Spinal cord (tissue), 10 donors: ENCODE data around the gene DNAJC1. TPM values are rescaled to one million over a fixed set of nuclear protein-coding genes. Genes with fewer than 3 reads are reported as not detected.
"Not testable (repeated sequence)": the region's sequence is repeated elsewhere in the genome, so short reads cannot be mapped to it uniquely, and the experiment has no call there.

Experiments used
- DNase-seq, 6 donors: peaks; one replicate each; pipeline versions ENCODE4 v3.0.0 to v3.0.0-alpha.2; 2013 to 2015; ENCODE audit warnings: low spot score in 6 of 6, low read depth in 4 of 6
- H3K27ac ChIP-seq: one replicate; pipeline ENCODE4 v1.5.1; 2013; ENCODE audit warnings: low read depth, low read length, control low read depth
- H3K27me3 ChIP-seq: one replicate; pipeline ENCODE4 v1.6.1; 2013; ENCODE audit warnings: low read length; ENCODE audit not compliant: control insufficient read depth, insufficient read depth
- H3K36me3 ChIP-seq: one replicate; pipeline ENCODE4 v1.6.1; 2013; ENCODE audit warnings: low read length; ENCODE audit not compliant: control insufficient read depth, insufficient read depth
- H3K4me1 ChIP-seq: one replicate; pipeline ENCODE4 v1.6.1; 2013; ENCODE audit warnings: low read length; ENCODE audit not compliant: control insufficient read depth, insufficient read depth
- H3K4me3 ChIP-seq: one replicate; pipeline ENCODE4 v1.5.1; 2013; ENCODE audit warnings: low read depth, low read length, control low read depth
- H3K9me3 ChIP-seq: one replicate; pipeline ENCODE4 v1.6.1; 2013; ENCODE audit warnings: low read length; ENCODE audit not compliant: control insufficient read depth, insufficient read depth
- WGBS: methylation state at CpG from one replicate; pipeline ENCODE4 v1.1.5; 2013; ENCODE audit warnings: missing lambda C conversion rate; ENCODE audit not compliant: insufficient coverage; 5-methylcytosine and 5-hydroxymethylcytosine counted together
- polyA plus RNA-seq, 2 donors: library from polyadenylated mRNA; unstranded; fragments of 120-200 nt; gene quantifications; one replicate each; pipeline ENCODE4 v1.2.1, GENCODE V29; 2013; ENCODE audit not compliant: insufficient read length in 2 of 2
- total RNA-seq, 2 donors: library from RNA; depleted of rRNA in 1 of 2; stranded (reverse); fragments of 120-200 nt in 1 of 2; fragments of >200 nt in 1 of 2; gene quantifications; one replicate each; pipeline versions ENCODE4 v1.2.3 to v1.2.4, GENCODE V29; 2013 to 2014
- donor health status: healthy.

The DNAJC1 gene
- total and polyA plus RNA-seq, 4 donors = 15.6 to 39.0 (median 19.6) TPM

- WGBS = 96% methylated on average over 3 of the region's 4 CpGs
- no peak overlapping the region for H3K27ac ChIP-seq
- DNase-seq = no peak
- H3K36me3 ChIP-seq = no peaks in the 10 kb centered on the region
- H3K9me3 ChIP-seq = peaks cover 2% of the 10 kb centered on the region
- H3K4me3 ChIP-seq = no peak overlapping the region
- no peaks in the 10 kb centered on the region for H3K4me1 ChIP-seq
- no peaks in the 10 kb centered on the region for H3K27me3 ChIP-seq
Observed at GRCh38 chr10:21894648-21895342, 108.7 kb downstream of the DNAJC1 start.

GRCh38 chr10:21891439-21891838 is 112.1 kb downstream of the DNAJC1 start:
- no peak for DNase-seq
- H3K9me3 ChIP-seq = peaks cover 4% of the 10 kb centered on the region
- no peaks in the 10 kb centered on the region for H3K4me1 ChIP-seq
- no peaks in the 10 kb centered on the region for H3K27me3 ChIP-seq
- no CpG with 5 or more reads among the region's 3 CpGs for WGBS
- no peak overlapping the region for H3K27ac ChIP-seq
- no peaks in the 10 kb centered on the region for H3K36me3 ChIP-seq
- no peak overlapping the region for H3K4me3 ChIP-seq

GRCh38 chr10:21889477-21890275 is 113.9 kb downstream of the DNAJC1 start:
- H3K9me3 ChIP-seq = peaks cover 4% of the 10 kb centered on the region
- no peak overlapping the region for H3K27ac ChIP-seq
- H3K27me3 ChIP-seq = no peaks in the 10 kb centered on the region
- no peak overlapping the region for H3K4me3 ChIP-seq
- no peaks in the 10 kb centered on the region for H3K36me3 ChIP-seq
- WGBS = no CpG with 5 or more reads among the region's 2 CpGs
- DNase-seq = no peak
- no peaks in the 10 kb centered on the region for H3K4me1 ChIP-seq

DNA sequence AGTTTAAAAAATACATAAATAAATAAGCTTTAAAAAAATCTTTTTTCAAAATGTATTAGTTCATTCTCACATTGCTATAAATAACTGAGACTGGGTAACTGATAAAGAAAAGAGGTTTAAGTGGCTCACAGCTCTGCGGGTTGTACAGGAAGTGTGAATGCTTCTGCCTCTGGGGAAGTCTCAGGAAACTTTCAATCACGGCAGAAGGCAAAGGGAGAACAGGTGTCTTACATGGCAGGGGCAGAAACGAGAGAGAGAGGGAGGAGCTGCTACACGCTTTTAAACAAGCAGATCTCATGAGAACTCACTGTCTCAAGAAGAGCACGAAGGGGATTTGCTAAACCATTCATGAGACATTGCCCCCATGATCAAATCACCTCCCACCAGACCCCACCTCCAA is 114.6 kb downstream of the DNAJC1 start:
- Histone ChIP-seq H3K36me3 (no peaks in the 10 kb centered on the region), H3K4me3 (no peak overlapping the region), H3K9me3 (peaks cover 4% of the 10 kb centered on the region), H3K4me1 (no peaks in the 10 kb centered on the region), H3K27ac (no peak overlapping the region), H3K27me3 (no peaks in the 10 kb centered on the region)
- DNase-seq = no peak
- 74% methylated on average over 2 of the region's 5 CpGs for WGBS

DNA sequence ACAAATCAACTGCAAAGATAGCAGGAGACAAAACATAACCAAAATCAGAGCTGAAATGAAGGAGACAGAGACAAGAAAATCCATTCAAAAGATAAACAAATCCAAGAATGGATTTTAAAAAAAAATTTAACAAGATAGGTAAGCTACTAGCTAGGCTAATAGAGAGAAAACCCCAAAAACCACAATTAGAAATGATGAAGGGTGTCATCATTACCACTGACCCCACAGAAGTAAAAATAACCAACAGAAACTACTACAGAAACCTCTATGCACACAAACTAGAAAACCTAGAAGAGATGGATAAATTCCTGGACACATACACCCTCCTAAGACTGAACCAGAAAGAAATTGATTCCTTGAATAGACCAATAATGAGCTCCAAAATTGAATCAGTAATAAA is 117.6 kb downstream of the DNAJC1 start:
- Histone ChIP-seq H3K27me3 (no peaks in the 10 kb centered on the region), H3K36me3 (no peaks in the 10 kb centered on the region), H3K4me3 (no peak overlapping the region), H3K9me3 (peaks cover 2% of the 10 kb centered on the region), H3K27ac (no peak overlapping the region), H3K4me1 (no peaks in the 10 kb centered on the region)
- no peak for DNase-seq

GRCh38 chr10:21873198-21873597 is 130.3 kb downstream of the DNAJC1 start:
- no peak for DNase-seq
- Histone ChIP-seq H3K36me3 (no peaks in the 10 kb centered on the region), H3K4me1 (no peaks in the 10 kb centered on the region), H3K27me3 (no peaks in the 10 kb centered on the region), H3K4me3 (no peak overlapping the region), H3K27ac (no peak overlapping the region), H3K9me3 (peaks cover 5% of the 10 kb centered on the region)
- 100% methylated on average over 1 of the region's 5 CpGs for WGBS

- not testable (repeated sequence) for DNase-seq, H3K4me1 ChIP-seq, H3K4me3 ChIP-seq, H3K36me3 ChIP-seq, H3K9me3 ChIP-seq, H3K27me3 ChIP-seq, H3K27ac ChIP-seq
- WGBS = 98% methylated on average over 10 of the region's 11 CpGs
Observed at GRCh38 chr10:21872771-21873170, 130.8 kb downstream of the DNAJC1 start.

DNA sequence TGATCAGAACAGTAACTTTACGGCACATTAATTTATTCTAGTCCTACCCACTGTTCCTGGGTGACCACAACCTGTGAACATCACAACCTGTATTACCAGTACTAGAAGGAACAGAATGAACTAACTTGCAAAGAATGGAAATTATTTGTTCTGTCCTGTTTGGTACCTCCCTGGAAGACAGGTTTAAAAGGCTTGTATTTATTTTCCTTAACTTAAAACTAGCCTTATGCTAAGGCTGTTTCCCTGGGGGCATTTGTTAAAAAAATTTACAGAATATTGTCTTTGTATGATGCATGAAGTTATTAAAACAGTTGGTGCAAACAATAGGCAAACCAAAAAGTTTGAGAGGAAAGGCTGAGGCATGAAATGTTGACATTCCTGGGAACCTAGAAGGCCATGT is 132.7 kb downstream of the DNAJC1 start:
- H3K36me3 ChIP-seq = no peaks in the 10 kb centered on the region
- H3K9me3 ChIP-seq = peaks cover 5% of the 10 kb centered on the region
- no peaks in the 10 kb centered on the region for H3K4me1 ChIP-seq
- no peak for DNase-seq
- WGBS = no CpG with 5 or more reads among the region's 1 CpG
- no peak overlapping the region for H3K4me3 ChIP-seq
- no peak overlapping the region for H3K27ac ChIP-seq
- no peaks in the 10 kb centered on the region for H3K27me3 ChIP-seq

DNA sequence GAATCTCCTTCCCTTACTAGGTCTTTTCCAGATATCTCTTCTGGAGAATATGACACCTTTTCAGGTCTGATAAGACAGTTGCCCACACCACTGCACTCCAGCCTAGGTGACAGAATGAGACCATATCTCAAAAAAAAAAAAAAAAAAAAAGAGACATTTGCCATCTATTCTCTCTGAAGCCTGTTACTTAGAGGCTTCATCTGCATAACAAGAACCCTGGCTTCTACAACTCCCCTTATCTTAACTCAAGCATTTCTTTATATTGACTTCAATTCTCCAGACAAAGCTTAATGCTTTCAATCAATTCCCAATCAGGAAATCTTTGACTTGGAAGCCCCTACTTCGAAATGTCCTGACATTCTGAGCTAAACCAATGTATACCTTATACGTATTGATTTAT is 134.4 kb downstream of the DNAJC1 start:
- 83% methylated on average over 2 of the region's 2 CpGs for WGBS
- H3K4me3 ChIP-seq, H3K4me1 ChIP-seq, H3K36me3 ChIP-seq, H3K9me3 ChIP-seq, H3K27ac ChIP-seq, H3K27me3 ChIP-seq, DNase-seq: not testable (repeated sequence)

DNA sequence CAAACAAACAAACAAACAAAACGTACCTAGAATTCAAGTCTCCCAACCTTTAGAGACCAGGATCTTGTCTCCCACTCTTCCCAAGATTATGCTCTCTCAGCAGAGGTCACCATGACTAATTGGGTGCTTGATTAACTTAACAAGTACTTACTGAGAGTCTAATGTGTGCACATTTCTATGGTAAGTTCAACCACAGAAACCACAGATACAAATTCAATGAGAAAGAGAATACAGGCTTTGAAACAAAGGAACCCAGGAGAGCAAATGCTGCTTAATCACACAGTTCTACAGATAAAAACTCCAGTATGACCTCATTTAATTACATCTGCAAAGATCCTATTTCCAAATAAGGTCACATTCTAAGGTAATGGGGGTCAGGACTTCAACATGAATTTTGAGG is 142.8 kb downstream of the DNAJC1 start:
- H3K4me3 ChIP-seq = no peak overlapping the region
- H3K27me3 ChIP-seq = no peaks in the 10 kb centered on the region
- 100% methylated on average over 1 of the region's 1 CpG for WGBS
- peaks cover 1% of the 10 kb centered on the region for H3K9me3 ChIP-seq
- H3K4me1 ChIP-seq = no peaks in the 10 kb centered on the region
- no peaks in the 10 kb centered on the region for H3K36me3 ChIP-seq
- no peak for DNase-seq
- H3K27ac ChIP-seq = no peak overlapping the region
